ENCODE measurements around the gene MCAT.
A peak's percentile ranks its signal among the peaks of the same experiment; 100 is the strongest.

Gene MCAT

DNA sequence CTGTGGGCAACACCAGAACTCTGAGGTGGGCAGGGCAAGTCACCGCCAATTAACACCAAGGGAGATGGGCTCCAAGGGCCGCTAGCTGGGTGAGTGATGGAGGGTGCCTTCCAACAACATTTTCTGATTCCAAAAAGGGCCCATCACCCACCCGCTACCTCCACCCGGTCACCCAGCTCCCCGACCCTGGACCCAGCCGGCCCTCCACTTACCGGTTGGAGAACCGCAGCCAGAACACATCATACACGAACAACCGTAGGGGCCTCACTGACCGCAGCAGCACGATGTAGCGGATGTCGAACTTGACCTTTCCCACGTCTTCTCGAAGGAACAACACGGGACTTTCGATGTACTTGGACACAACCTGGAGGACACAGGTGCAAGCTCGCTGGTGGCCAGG lies 29.0 kb upstream of the MCAT start:
- no peak for DNase-seq

DNA sequence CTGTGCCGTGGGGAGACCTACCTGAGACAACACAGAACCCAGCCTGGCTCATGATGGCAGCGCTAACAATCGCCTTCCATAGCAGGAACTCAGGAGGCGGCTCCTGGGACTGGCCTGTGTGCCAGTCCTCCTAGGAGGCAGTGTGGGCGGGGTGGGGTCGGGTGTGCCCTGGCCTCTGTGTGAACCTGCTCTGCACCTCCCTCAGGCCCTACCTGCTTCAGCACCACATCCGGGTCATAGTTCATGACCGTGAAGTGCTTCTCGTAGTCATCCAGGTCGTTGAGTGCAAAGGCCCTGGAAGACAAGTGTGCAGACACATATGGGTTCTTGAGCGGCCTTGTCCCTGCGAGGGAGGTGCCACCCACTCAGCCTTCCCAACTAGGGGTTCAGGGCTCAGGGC lies 28.4 kb upstream of the MCAT start:
- no peak for DNase-seq

DNA sequence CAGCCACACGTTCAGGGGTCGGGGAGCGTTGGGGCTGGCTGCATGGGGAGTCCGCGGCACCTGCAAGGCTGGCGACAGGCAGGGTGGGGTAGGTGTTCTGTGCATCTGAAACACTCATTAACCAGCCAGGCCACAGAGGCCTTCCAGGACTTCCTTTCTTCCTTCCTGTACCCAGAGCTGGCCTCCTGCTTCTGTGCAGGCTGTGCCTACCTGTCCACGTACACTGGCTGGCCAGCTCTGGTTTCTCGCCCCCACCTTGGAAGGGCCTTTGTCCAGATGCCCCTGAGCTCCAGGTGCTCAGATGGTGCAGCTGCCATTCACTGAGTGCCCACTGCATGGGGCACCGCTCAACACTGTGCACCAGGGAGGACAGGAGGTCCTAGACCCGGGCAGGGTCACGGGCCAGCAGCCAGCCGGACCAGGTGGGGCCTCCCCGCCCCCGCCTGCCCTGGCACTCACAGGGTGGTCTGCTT lies 27.9 kb upstream of the MCAT start:
- no peak for DNase-seq

GRCh38 chr22:43170131-43170480 lies 26.9 kb upstream of the MCAT start:
- DNase-seq, result no peak

- DNase-seq, result peak; percentile 47
Observed at GRCh38 chr22:43169310-43170130, 26.3 kb upstream of the MCAT start.

DNA sequence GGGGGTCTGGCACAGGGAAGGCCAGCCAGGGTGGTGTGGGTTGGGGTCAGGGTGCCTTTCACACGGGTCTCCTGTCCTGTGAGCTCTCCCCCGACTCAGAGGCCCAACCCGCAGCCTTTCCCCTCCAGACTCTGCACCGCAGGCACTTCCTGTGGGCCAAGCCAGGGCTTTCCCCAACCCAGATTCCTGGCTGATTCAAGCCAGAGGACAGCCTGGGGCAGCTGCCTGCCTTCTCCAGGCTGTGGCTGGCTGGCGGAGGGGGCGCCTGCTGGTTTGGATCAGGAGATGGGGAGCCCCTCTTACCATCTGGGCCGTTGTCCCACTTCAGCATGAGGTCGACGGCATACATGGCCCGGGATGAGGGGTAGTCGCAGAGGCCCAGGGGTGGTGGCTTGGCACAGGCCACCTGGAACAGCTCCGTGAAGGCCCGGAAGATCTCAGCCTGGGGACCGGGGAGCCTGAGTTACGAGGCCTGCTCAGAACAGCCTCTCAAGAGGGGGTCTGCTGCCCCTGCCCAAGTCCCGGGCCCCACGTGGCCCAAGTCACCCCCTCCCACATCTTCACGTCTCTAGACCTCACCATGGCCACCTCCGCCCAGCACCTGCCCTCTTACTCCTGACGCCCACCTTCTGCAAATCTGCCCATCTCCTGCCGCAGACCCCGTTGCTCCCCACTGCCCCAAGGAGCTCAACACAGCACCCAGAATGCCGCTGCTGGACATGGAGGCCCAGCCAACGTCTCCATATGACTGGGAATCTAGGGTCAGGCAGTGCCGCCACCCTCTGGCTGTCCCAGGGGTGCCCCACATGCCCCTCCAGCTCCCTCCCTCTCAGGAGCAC lies 25.5 kb upstream of the MCAT start:
- no peak for DNase-seq

DNA sequence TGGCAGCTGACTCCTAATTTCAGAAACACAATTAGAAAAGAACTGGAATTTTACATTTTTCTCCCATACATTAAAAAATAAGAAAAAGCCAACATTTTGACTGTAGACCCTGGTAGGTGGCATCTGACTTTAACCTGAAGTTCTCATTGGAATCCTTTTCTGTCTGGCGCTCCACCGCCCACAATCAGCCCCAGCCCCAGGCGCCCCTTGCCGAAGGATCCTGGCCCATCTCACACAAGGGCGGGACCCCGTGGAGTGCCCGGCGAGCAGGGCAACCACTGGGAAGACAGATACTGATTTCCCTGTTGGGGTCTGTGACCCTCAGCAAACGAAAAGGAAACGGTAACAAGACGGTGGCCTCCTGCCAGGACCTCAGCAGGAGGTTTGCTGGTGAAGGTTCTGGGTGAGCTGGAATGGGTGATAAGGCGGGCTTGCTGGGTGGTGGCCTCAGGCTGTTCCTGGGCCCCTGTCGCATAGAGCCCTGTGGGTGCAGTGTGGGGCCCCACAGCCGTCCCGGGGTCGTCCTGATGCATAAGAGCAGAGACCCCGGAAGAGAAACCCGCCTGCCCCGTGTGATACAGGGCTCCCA lies 23.9 kb upstream of the MCAT start:
- no peak for DNase-seq

- DNase-seq, result no peak
Observed at GRCh38 chr22:43166132-43166930, 23.1 kb upstream of the MCAT start.

DNA sequence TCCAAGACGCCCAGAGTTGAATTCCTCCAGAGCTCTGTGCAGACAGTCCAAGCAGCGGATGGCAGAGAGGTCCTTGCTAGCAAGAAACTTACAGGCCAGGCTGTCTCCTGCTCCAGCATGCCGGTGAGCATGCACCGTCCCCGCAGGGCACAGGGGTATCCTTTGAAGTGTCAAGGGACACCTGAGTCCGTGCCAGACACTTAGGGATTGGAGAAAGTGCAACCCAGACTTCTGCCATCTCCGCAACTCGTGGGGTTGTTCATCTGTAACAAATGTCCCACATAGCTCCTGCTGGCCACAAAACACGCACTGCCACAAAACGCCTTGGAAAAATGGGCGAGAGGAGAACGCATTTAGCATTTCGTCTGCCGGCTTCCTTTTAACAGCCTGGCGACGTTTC lies 21.4 kb upstream of the MCAT start:
- DNase-seq, result no peak

- DNase-seq, result no peak
Observed at GRCh38 chr22:43163241-43163795, 20.1 kb upstream of the MCAT start.

GRCh38 chr22:43162412-43163150 lies 19.4 kb upstream of the MCAT start:
- DNase-seq, result no peak

DNA sequence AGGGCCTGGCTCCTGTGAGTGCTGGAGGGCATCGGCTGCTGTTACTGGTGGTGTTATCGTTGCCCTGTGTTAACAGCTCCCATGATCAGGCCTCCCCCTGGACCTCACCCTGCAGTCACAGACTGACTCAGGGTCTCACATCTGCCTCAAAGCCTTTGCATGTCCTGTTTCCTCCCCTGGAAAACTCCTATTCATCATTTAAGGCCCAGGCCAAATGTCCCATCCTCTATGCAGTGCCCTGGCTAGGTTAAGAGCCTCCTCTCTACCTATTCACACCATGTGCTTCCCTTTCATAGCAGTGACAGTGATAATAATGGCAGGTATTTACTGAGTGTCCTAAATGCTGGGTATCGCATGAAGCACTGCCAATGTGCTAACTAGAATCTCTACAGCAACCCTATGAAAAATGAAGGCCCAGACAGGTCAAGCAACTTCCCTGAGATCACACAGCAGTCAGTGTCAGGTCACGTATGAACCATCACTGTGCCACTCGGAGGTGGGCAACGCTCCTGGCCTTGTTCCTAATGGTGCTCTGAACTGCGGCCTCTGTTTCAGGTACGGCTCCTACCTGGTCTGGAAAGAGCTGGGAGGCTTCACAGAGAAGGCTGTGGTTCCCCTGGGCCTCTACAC lies 17.4 kb upstream of the MCAT start:
- no peak for DNase-seq

GRCh38 chr22:43159484-43160178 lies 16.4 kb upstream of the MCAT start:
- DNase-seq, result no peak

GRCh38 chr22:43158778-43159483 lies 15.7 kb upstream of the MCAT start:
- DNase-seq, result no peak

- DNase-seq, result no peak
Observed at GRCh38 chr22:43157874-43158546, 14.8 kb upstream of the MCAT start.

- DNase-seq, result no peak
Observed at GRCh38 chr22:43156413-43156812, 13.2 kb upstream of the MCAT start.

- no peak for DNase-seq
Observed at GRCh38 chr22:43155789-43156188, 12.6 kb upstream of the MCAT start.

- no peak for DNase-seq
Observed at GRCh38 chr22:43154887-43155536, 11.8 kb upstream of the MCAT start.

DNA sequence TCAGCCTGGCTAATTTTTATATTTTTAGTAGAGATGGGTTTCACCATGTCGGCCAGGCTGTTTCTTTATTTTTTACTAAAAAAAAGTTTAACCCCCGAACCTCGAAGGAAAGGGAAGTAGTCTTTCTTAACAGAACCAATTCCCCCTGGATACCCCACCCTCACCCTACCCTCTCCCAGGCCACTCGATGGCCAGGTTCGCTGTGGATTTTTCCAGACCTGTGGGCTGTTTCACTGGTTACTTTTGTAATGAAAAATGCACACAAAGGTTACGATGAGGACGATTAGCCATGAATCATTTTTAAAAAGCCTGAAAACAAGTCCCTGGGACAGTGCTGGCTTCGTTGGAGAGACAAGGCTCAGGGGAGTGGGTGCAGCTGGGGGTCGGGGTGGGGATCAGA lies 10.7 kb upstream of the MCAT start:
- no peak for DNase-seq
